Adipocyte (in vitro differentiated cells): ENCODE results near the gene NADSYN1.

Source experiments
- DNase-seq: peaks from one replicate; pipeline ENCODE4 v3.0.0-alpha.2; 2015; ENCODE audit warnings: low read depth
- H3K27me3 ChIP-seq: replicated peaks from 2 replicates; pipeline ENCODE4 v1.7.0; 2013; ENCODE audit warnings: mild to moderate bottlenecking, low read length, moderate library complexity; ENCODE audit not compliant: control insufficient read depth, insufficient read depth
- H3K36me3 ChIP-seq: 2 replicates; pipeline ENCODE4 v1.7.0; 2013; ENCODE audit warnings: low read length, mild to moderate bottlenecking, moderate library complexity; ENCODE audit not compliant: control insufficient read depth, insufficient read depth, severe bottlenecking
- H3K4me1 ChIP-seq: 2 replicates; pipeline ENCODE4 v1.7.0; 2013; ENCODE audit warnings: mild to moderate bottlenecking, low read length, moderate library complexity; ENCODE audit not compliant: control insufficient read depth, insufficient read depth
- H3K4me3 ChIP-seq: 2 replicates; pipeline ENCODE4 v1.7.0; 2013; ENCODE audit warnings: mild to moderate bottlenecking, low read length, moderate library complexity
- H3K9ac ChIP-seq: 2 replicates; pipeline ENCODE4 v1.7.0; 2013; ENCODE audit warnings: mild to moderate bottlenecking, low read length, moderate library complexity
- H3K9me3 ChIP-seq: 2 replicates; pipeline ENCODE4 v1.7.0; 2013; ENCODE audit warnings: mild to moderate bottlenecking, low read length, moderate library complexity; ENCODE audit not compliant: control insufficient read depth

The NADSYN1 gene

DNA sequence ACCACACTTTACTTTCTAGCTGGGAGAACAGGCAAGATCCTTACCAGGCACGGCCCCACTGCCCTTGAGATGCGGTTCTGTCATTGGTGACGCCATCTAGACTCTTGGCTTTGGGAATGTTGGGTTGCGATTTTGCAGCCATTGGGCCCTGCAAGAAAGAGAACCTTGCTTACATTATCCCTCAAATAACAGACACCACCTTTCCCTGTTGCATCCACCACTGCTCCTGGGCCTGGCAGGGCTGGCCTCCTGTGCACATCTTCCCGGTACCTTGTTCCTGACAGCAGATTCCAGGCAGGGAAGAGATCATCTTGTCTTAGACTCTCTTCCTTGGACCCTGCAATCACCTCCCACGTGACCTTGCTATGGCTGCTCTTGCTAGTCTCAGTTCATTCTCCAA lies 8.2 kb upstream of the NADSYN1 start:
- H3K4me1 ChIP-seq = peaks cover 26% of the 10 kb centered on the region
- no peak overlapping the region for H3K4me3 ChIP-seq
- peaks cover 8% of the 10 kb centered on the region for H3K9me3 ChIP-seq
- DNase-seq = no peak
- no peak overlapping the region for H3K9ac ChIP-seq
- no peaks in the 10 kb centered on the region for H3K27me3 ChIP-seq
- H3K36me3 ChIP-seq = peaks cover 68% of the 10 kb centered on the region

DNA sequence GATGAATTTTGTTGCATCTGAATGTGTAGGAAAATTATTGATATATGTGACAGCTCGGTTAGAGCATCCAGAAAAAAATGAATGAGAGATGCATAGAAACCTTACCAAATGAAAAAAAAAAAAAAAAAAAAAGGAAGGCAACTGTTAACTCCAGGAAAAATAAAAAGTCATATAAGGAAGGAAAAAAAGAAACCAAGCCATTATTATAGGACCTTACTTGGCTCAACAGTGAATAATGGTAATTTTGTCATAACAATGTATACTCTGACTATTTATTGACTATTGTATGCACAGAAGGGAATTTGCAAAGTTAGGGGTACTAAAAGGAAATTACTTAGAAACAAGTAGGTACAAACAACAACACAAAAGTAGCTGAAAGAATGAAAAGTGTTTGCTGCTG lies 6.9 kb upstream of the NADSYN1 start:
- no peak for DNase-seq
- Histone ChIP-seq H3K4me3 (peak overlapping the region; percentile 15), H3K9ac (no peak overlapping the region), H3K9me3 (peaks cover 8% of the 10 kb centered on the region), H3K4me1 (peaks cover 26% of the 10 kb centered on the region), H3K27me3 (no peaks in the 10 kb centered on the region), H3K36me3 (peaks cover 56% of the 10 kb centered on the region)

DNA sequence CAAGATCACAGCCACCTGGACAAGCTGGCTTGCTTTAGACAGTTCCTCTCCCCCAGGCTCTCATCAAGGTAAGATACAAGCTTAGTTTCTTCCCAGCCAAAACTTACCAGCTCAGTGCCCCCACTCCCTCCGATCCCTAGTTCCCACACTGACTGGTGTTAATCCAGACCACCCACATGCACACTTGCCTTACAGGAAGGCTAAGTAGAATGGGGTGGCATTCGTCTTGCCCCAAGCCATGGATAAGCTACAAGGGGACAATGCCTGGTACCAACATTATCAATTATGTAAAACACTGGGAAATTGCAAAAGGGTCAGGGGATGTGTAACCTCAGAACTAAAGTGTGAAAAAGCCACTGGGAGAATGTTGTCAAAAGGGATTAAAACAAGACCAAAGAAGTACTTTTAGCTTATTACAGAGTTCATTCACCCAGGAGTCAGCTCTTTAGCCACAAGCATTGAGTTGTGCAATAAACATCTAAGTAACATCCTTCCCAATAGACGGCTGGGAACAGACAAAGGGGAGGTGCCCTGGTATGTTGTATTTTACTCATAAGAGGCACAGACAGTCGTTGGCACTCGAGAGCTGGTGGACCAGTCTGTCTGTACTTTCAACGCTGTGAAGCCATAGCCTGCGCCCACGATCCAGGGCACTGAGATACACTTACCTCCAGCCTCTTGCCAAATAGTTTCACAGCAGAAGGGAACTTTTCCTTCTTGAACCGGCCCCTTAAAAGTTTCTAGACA lies 5.9 kb upstream of the NADSYN1 start:
- peak; percentile 81 for DNase-seq
- Histone ChIP-seq H3K27me3 (no peaks in the 10 kb centered on the region), H3K4me3 (peak overlapping the region; percentile 93), H3K36me3 (peaks cover 46% of the 10 kb centered on the region), H3K9me3 (peaks cover 8% of the 10 kb centered on the region), H3K4me1 (peaks cover 29% of the 10 kb centered on the region), H3K9ac (peak overlapping the region; percentile 74)

DNA sequence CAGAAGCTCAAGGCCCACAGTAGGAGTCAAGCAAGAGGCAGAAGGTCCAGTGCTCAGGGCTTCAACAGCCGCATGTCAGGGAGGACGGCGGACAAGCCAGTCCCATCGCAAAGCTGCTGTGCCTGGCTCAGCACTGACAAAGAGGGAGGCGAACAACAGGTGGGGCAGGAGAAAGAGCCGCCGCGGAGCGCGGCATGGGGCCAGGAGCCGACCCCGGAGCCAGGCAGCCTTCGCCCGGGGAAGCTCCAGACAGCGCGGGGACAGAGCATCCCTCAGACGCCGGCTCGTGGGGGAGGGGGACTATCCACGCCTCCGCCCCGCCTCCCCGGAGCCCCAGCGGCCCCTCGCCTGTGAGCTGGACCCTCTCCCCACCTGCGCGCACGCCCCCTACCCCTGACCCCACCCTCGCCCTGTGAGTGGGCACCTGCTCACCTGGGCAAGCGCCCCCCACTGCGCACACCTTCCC lies 5.2 kb upstream of the NADSYN1 start:
- H3K9ac ChIP-seq = peak overlapping the region; percentile 74
- peaks cover 34% of the 10 kb centered on the region for H3K4me1 ChIP-seq
- peak overlapping the region; percentile 93 for H3K4me3 ChIP-seq
- H3K27me3 ChIP-seq = no peaks in the 10 kb centered on the region
- DNase-seq = peak; percentile 48
- H3K9me3 ChIP-seq = peaks cover 8% of the 10 kb centered on the region
- H3K36me3 ChIP-seq = peaks cover 40% of the 10 kb centered on the region

DNA sequence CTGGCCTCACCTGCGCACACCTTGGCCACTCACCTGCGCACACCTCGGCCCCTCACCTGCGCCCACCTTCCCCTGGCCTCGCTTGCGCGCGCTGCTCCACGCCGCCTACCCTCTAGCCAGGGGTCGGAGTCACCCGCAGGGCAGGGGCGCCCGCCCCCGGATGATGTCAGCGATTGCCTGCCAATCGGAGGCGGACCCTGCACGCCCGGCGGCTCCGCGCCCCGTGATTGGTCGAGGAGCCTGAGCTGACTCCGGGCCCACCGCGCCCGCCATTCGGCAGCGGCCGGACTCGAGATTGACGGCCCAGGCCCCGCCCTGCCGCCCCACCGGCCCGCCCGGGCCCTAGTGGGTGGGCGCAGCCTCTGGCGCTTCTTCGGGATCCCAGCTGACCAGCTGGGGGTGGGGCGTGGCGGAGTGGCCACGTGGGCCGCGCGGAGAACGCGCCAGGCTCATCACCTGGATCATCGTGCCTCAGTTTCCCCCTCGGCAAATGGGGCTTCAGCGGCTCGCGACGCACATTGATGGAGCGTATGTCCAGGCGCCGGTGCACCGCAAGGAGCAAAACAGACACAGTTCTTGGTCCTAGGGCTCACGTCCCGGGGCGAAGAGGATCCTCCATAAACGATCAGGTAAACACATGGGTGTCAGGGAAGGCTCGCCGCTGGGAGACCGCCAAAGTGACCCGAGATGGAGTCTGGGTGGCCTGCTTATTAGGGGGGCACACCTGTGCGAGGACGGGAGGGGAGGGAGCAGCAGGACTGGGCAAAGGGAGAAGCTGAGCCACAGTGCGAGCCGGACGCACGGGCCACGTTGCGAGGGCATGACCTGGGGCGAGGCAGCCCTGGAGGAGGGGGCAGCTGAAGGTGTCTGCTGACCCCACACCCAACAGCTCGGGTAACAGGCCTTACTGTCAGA lies 4.5 kb upstream of the NADSYN1 start, which contains the start of gene DHCR7:
Gene DHCR7 (minus strand): TSS at position 137 of the 915 bp plus-strand sequence. CDS start 3,441 bp downstream, outside the sequence.
- Histone ChIP-seq H3K36me3 (peaks cover 34% of the 10 kb centered on the region), H3K4me3 (peak within 1 kb of the TSS; percentile 93), H3K27me3 (no peaks in the 10 kb centered on the region), H3K9me3 (peaks cover 8% of the 10 kb centered on the region), H3K4me1 (peaks cover 35% of the 10 kb centered on the region), H3K9ac (peak within 1 kb of the TSS; percentile 87)
- peak; percentile 98 for DNase-seq

DNA sequence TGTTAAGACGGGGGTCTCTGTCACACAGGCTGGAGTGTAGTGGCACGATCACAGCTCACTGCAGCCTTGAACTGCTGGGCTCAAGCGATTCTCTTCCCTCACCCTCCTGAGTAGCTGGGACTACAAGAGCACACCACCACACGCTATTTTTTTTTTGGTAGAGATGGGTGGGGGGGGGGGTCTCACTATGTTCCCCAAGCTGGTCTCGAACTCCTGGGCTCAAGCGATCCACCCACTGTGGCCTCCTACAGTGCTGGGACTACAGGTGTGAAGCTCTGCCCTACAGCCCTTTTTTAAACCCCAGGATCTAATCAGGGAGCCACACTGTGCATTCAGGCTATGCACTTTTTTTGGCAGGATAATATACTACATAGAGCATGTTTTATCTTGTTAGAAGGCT lies 3.4 kb upstream of the NADSYN1 start:
- DNase-seq = no peak
- H3K9ac ChIP-seq = peak overlapping the region; percentile 87

DNA sequence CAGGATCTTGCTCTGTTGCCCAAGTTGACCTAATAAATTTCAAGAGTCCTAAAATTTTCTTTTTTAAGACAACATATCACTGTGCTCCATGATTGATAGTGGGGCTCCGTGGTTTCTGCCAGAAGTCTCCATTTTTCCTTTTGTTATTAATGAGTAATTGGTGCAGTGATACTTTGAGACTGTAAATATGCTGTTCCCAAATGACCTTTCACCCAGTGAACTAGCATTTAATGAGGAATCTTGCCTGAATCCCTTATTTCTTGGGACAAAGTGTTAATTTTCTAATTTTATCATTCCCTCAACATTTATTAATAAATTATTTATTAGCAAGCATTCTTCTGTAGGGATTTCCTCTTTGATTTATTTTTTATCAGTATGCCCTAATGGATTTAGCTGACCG lies 2.5 kb upstream of the NADSYN1 start:
- no peak for DNase-seq
- peaks cover 8% of the 10 kb centered on the region for H3K9me3 ChIP-seq
- no peak overlapping the region for H3K4me3 ChIP-seq
- peaks cover 46% of the 10 kb centered on the region for H3K4me1 ChIP-seq
- peaks cover 21% of the 10 kb centered on the region for H3K36me3 ChIP-seq
- H3K9ac ChIP-seq = no peak overlapping the region
- no peaks in the 10 kb centered on the region for H3K27me3 ChIP-seq

More for the DNA sequence above, 3.4 kb upstream of the NADSYN1 start:
- peak overlapping the region; percentile 93 for H3K4me3 ChIP-seq
- no peaks in the 10 kb centered on the region for H3K27me3 ChIP-seq
- H3K9me3 ChIP-seq = peaks cover 8% of the 10 kb centered on the region
- H3K4me1 ChIP-seq = peaks cover 44% of the 10 kb centered on the region
- peaks cover 23% of the 10 kb centered on the region for H3K36me3 ChIP-seq

DNA sequence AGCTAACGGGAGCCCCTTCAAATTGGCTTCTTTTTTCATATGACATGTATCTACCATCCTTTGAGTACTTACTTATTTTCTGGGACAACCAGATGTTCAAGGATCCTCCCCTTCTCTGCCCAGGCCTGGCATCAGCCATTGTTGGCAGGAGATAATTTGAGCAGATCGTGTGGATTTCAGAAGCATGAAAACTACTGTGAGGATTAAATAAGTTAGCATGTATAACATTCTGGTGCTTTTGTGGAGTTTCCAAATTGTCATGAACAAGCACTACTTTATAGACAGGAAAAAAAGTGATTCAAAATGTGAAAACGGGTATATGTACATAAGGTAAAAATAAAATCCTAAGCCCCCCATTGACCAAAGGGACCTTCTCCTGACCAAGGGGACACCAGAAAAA lies 2.1 kb upstream of the NADSYN1 start:
- no peak for DNase-seq
- Histone ChIP-seq H3K4me3 (no peak overlapping the region), H3K27me3 (no peaks in the 10 kb centered on the region), H3K4me1 (peaks cover 46% of the 10 kb centered on the region), H3K9ac (no peak overlapping the region), H3K36me3 (peaks cover 21% of the 10 kb centered on the region), H3K9me3 (peaks cover 6% of the 10 kb centered on the region)

DNA sequence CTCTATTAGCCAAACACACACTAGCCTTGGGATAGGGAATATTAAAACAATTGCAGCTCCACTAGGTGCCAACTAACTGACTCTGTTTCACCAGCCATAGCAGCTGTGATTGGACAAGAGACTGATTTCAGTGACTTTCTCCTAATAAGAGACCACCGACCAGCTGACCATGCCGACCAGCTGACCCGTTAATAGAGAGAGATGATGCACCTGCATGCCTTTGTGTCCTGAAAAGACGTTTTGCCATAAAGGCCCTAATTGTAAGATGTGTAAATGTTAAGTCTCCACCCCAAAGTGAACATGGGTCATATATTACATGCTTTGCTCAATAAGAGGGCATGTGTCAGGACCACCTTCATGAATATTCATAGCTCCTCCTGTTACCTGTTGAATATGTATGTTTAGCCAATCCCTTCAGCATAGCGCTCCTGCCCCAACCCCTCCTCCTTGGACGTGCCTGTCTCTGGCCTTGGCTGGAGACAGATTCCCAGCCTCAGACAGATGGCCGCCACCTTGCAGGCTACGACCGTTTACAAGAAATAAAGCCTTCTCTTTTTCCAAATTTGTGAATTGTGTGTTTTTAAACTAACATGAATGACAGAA lies 1.3 kb upstream of the NADSYN1 start:
- peak overlapping the region; percentile 86 for H3K4me3 ChIP-seq
- no peak for DNase-seq
- H3K9me3 ChIP-seq = no peaks in the 10 kb centered on the region

DNA sequence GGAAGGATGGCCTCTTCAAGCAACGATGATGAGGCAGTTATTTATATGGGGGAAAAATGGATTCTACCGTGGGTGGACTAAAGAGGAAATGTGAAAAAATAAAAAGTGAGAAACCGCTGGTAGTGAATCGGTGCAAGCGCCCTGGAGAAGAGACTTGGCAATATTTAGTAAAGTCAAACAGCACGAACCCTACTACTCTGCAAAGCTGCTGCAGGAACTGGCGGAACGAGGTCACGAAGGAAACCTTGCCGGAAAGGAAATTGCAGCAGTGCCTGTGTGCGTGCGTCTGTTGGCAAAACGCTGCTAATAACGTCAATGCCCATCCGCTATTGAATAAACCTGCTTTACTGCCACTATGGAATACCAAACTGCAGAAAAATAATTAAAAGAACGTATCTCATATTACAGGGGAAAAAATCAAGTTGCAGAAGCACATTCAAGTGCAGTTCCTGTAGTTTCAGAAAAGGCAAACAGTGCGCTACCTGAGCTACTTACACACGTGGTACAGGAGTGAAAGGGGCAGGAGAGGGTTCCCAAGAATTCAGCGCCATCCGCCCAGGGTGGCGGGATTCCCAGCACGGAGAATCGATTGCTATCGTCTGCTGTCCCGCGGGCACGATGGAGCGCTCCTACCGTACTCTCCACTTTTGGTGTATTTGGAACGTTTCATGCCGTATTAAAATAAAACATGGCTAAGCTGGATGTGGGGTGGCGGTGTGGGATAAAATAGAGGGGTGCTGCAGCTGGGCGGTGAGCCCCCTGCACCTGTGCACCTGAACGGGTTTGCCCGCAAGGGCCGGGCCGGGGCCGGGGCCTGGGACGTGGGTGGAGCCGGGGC lies 585 bp upstream of the NADSYN1 start:
- Histone ChIP-seq H3K4me1 (peaks cover 38% of the 10 kb centered on the region), H3K4me3 (peak overlapping the region; percentile 86), H3K9me3 (no peaks in the 10 kb centered on the region), H3K27me3 (no peaks in the 10 kb centered on the region), H3K36me3 (peaks cover 27% of the 10 kb centered on the region), H3K9ac (peak overlapping the region; percentile 77)
- DNase-seq = peak; percentile 2

More for the DNA sequence above, 1.3 kb upstream of the NADSYN1 start:
- H3K4me1 ChIP-seq = peaks cover 44% of the 10 kb centered on the region
- H3K9ac ChIP-seq = peak overlapping the region; percentile 77
- H3K36me3 ChIP-seq = peaks cover 22% of the 10 kb centered on the region
- no peaks in the 10 kb centered on the region for H3K27me3 ChIP-seq
